Effector CD4-positive, alpha-beta T cell (primary cell): Measurements from ENCODE around the gene CDRT15.
A peak's percentile ranks its signal among the peaks of the same experiment; 100 is the strongest.
"Not testable (repeated sequence)": the region's sequence is repeated elsewhere in the genome, so short reads cannot be mapped to it uniquely, and the experiment has no call there.

ENCODE experiments used
- DNase-seq: peaks from one replicate; pipeline ENCODE4 v3.0.0-alpha.2; 2020

The CDRT15 gene

GRCh38 chr17:14205992-14206461, 30.6 kb downstream of the CDRT15 start:
- peak; percentile 53 for DNase-seq

- no peak for DNase-seq
Observed at GRCh38 chr17:14205380-14205779, 31.3 kb downstream of the CDRT15 start.

GRCh38 chr17:14204546-14204945, 32.1 kb downstream of the CDRT15 start:
- no peak for DNase-seq

GRCh38 chr17:14204084-14204483, 32.6 kb downstream of the CDRT15 start:
- no peak for DNase-seq

- peak; percentile 28 for DNase-seq
Observed at GRCh38 chr17:14203388-14203787, 33.3 kb downstream of the CDRT15 start.

GRCh38 chr17:14202388-14203166, 34.1 kb downstream of the CDRT15 start:
- no peak for DNase-seq

- DNase-seq, result no peak
Observed at GRCh38 chr17:14201988-14202380, 34.7 kb downstream of the CDRT15 start.

GRCh38 chr17:14201021-14201987, 35.4 kb downstream of the CDRT15 start:
- peak; percentile 67 for DNase-seq

- DNase-seq, result no peak
Observed at GRCh38 chr17:14200354-14200753, 36.3 kb downstream of the CDRT15 start.

GRCh38 chr17:14199601-14200000, 37.1 kb downstream of the CDRT15 start:
- DNase-seq, result no peak

- DNase-seq, result no peak
Observed at GRCh38 chr17:14198575-14198974, 38.1 kb downstream of the CDRT15 start.

- no peak for DNase-seq
Observed at GRCh38 chr17:14198013-14198412, 38.6 kb downstream of the CDRT15 start.

GRCh38 chr17:14197586-14197985, 39.1 kb downstream of the CDRT15 start:
- peak; percentile 38 for DNase-seq

- no peak for DNase-seq
Observed at GRCh38 chr17:14197057-14197456, 39.6 kb downstream of the CDRT15 start.

GRCh38 chr17:14196377-14196997, 40.2 kb downstream of the CDRT15 start:
- no peak for DNase-seq

- DNase-seq, result not testable (repeated sequence)
Observed at GRCh38 chr17:14192636-14193344, 43.9 kb downstream of the CDRT15 start.

GRCh38 chr17:14192039-14192438, 44.6 kb downstream of the CDRT15 start:
- DNase-seq, result not testable (repeated sequence)

- DNase-seq, result not testable (repeated sequence)
Observed at GRCh38 chr17:14191469-14191868, 45.2 kb downstream of the CDRT15 start.

GRCh38 chr17:14190774-14191173, 45.9 kb downstream of the CDRT15 start:
- DNase-seq, result not testable (repeated sequence)

GRCh38 chr17:14186443-14186842, 50.2 kb downstream of the CDRT15 start:
- not testable (repeated sequence) for DNase-seq
